Neural crest cell (in vitro differentiated cells): ENCODE data around the gene LAMTOR4. TPM values are rescaled to one million over a fixed set of nuclear protein-coding genes. Genes with fewer than 3 reads are reported as not detected.

ENCODE experiments used
- DNase-seq: peaks from one replicate; pipeline ENCODE4 v3.0.0; 2021; ENCODE audit warnings: low read depth, mixed read lengths, low spot score
- H3K27ac Mint-ChIP-seq: one replicate; pipeline ENCODE4 v1.8.0; 2021; ENCODE audit warnings: mild to moderate bottlenecking, mixed read lengths; ENCODE audit not compliant: unreplicated experiment
- H3K27me3 Mint-ChIP-seq: 2 replicates; pipeline ENCODE4 v1.8.0; 2021; ENCODE audit warnings: low read depth, mild to moderate bottlenecking, mixed read lengths
- H3K36me3 Mint-ChIP-seq: 2 replicates; pipeline ENCODE4 v1.8.0; 2021; ENCODE audit warnings: low read depth, mild to moderate bottlenecking, mixed read lengths
- H3K4me1 Mint-ChIP-seq: 2 replicates; pipeline ENCODE4 v1.8.0; 2021; ENCODE audit warnings: mixed read lengths
- H3K4me3 Mint-ChIP-seq: one replicate; pipeline ENCODE4 v1.8.0; 2021; ENCODE audit warnings: mild to moderate bottlenecking, mixed read lengths
- H3K9me3 Mint-ChIP-seq: 2 replicates; pipeline ENCODE4 v1.8.0; 2021; ENCODE audit warnings: mixed read lengths
- total RNA-seq: library from RNA; stranded (reverse); gene quantifications from 2 replicates; pipeline ENCODE4 v1.2.1, GENCODE V29; 2021
- TF ChIP-seq, protein P1 (sequence below): fragments of 200-600 bp; sonication (generic); conservative IDR thresholded peaks from 2 replicates; pipeline ENCODE4 v1.5.0; 2021; ENCODE audit warnings: antibody characterized with exemption, mild to moderate bottlenecking

Gene LAMTOR4
- total RNA-seq, 1 donor from 2014 or later = 134 TPM

DNA sequence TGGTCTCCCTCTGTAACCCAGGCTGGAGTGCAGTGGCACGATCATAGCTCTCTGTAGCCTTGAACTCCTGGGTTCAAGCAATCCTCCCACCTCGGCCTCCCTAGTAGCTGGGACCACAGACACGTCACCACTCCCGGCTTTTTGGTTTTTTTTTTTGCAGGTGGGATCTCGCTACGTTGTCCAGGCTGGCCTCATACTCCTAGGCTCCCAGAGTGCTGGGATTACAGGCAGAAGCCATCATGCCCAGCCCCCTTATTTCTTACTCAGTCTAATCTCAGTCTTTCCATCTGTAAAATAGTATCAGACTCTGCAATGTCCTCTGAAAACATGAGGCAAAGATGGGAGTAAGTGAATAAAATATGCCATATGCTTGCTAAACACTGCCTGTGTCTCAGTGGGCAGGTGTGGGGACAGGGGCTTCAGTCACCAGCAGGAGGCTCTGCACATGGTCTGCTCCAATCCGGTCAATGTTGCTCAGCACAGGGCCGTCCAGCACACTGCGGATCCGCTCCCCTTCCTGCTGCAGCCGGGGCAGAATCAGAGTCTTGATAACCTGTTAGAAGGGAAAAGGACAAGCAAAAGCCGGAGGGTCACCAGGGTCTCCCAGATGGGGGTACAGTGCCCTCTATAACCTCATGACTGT, 39.1 kb upstream of the LAMTOR4 start:
- Mint-ChIP-seq H3K27me3 (no peaks in the 10 kb centered on the region), H3K4me3 (peak overlapping the region; percentile 44), H3K4me1 (no peaks in the 10 kb centered on the region), H3K36me3 (peaks cover 6% of the 10 kb centered on the region), H3K9me3 (no peaks in the 10 kb centered on the region), H3K27ac (no peak overlapping the region)
- no peak for DNase-seq
- TF ChIP-seq, protein P1, sequence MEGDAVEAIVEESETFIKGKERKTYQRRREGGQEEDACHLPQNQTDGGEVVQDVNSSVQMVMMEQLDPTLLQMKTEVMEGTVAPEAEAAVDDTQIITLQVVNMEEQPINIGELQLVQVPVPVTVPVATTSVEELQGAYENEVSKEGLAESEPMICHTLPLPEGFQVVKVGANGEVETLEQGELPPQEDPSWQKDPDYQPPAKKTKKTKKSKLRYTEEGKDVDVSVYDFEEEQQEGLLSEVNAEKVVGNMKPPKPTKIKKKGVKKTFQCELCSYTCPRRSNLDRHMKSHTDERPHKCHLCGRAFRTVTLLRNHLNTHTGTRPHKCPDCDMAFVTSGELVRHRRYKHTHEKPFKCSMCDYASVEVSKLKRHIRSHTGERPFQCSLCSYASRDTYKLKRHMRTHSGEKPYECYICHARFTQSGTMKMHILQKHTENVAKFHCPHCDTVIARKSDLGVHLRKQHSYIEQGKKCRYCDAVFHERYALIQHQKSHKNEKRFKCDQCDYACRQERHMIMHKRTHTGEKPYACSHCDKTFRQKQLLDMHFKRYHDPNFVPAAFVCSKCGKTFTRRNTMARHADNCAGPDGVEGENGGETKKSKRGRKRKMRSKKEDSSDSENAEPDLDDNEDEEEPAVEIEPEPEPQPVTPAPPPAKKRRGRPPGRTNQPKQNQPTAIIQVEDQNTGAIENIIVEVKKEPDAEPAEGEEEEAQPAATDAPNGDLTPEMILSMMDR = peak; percentile 22

DNA sequence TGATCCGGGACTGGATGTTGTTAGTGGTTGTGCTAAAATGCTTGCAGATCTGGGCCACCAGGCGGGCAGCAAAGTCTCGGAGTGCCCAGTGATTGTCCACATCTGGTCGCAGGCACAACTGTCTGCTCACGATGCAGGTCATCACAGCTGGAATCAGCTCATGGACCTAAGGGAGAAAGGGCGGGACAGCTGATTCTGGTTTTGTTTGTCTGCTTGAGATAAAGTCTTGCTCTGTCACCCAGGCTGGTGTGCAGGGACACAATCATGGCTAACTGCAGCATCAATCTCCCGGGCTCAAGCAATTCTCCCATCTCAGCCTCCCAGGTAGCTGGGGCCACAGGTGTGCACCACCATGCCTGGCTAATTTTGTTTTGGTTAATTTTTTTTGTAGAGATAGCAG, 37.6 kb upstream of the LAMTOR4 start:
- no peak for DNase-seq
- H3K27me3 Mint-ChIP-seq = no peaks in the 10 kb centered on the region
- TF ChIP-seq, protein P1 = no peak
- no peaks in the 10 kb centered on the region for H3K4me1 Mint-ChIP-seq
- H3K36me3 Mint-ChIP-seq = peaks cover 9% of the 10 kb centered on the region
- H3K9me3 Mint-ChIP-seq = no peaks in the 10 kb centered on the region
- peak overlapping the region; percentile 35 for H3K4me3 Mint-ChIP-seq
- H3K27ac Mint-ChIP-seq = no peak overlapping the region

DNA sequence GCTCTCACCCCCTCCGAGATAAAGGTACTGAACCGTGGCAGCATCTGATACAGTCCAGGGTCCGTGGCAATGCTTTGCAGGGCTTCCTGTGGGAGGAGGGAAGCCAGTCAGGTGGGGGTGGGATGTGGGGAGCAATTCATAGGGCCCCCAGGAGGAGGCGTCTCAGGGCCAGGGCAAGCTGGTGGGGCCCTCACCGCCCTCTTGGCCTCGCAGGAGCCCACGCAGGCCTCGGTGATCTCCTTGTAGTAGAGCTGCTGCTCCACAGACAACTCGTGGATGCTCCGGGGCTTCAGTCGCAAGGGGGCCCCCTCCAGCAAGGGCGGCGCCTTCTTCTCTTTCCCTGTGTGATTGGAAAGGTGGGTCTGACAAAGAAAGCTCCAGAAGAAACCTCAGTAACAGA, 36.8 kb upstream of the LAMTOR4 start:
- DNase-seq = no peak
- H3K4me1 Mint-ChIP-seq = no peaks in the 10 kb centered on the region
- H3K4me3 Mint-ChIP-seq = peak overlapping the region; percentile 44
- no peak overlapping the region for H3K27ac Mint-ChIP-seq
- H3K9me3 Mint-ChIP-seq = no peaks in the 10 kb centered on the region
- TF ChIP-seq, protein P1 = no peak
- H3K27me3 Mint-ChIP-seq = no peaks in the 10 kb centered on the region
- peaks cover 8% of the 10 kb centered on the region for H3K36me3 Mint-ChIP-seq

DNA sequence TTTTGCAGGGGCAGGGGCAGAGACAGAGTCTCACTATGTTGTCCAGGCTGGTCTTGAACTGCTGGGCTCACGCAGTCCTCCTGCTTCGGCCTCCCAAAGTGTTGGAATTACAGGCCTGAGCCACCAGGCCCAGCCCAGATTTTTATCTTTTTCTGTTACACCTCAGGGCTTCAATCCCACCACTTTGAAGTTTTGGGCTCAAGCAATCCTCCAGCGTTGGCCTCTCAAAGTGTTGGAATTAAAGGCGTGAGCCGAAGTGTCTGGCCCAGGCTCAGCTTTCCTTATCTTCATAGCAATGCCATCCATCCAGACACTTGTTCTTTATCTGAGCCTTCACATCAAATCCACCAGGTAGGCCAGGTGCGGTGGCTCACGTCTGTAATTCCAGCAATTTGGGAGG, 33.7 kb upstream of the LAMTOR4 start:
- TF ChIP-seq, protein P1 = no peak
- Mint-ChIP-seq H3K9me3 (no peaks in the 10 kb centered on the region), H3K27ac (no peak overlapping the region), H3K4me3 (no peak overlapping the region), H3K4me1 (peaks cover 17% of the 10 kb centered on the region), H3K27me3 (no peaks in the 10 kb centered on the region), H3K36me3 (peaks cover 5% of the 10 kb centered on the region)
- no peak for DNase-seq

DNA sequence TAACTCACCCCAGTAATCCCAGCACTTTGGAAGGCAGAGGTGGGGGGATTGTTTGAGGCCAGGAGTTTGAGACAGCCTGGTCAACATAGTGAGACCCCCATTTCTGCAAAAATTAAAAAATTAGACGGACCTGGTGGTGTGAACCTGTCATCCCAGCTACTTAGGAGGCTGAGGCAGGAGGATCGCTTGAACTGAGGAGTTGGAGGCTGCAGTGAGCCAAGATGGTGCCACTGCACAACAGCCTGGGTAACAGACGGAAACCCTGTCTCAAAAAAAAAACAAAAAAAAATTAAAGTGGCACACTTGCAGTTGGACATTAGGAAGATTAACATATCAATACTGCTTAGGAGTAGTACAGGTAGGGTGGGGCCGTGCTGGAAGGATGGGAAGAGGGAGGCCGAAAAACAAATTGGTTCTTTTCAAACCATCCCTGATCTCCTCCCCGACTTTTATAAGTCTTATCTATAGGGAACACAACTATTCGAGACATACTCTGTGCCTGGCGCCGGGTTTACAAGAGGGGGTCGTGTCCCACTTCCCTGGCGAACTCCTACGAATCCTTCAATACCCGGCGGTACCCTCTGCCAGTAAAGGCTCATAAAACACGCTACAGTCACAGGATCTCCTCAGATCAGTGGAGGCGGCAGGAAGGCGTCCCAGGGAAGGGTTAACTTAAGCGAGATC, 30.2 kb upstream of the LAMTOR4 start:
- H3K4me3 Mint-ChIP-seq = peak overlapping the region; percentile 96
- H3K4me1 Mint-ChIP-seq = peaks cover 34% of the 10 kb centered on the region
- TF ChIP-seq, protein P1 = no peak
- DNase-seq = no peak
- H3K9me3 Mint-ChIP-seq = no peaks in the 10 kb centered on the region
- H3K27ac Mint-ChIP-seq = peak overlapping the region; percentile 100
- no peaks in the 10 kb centered on the region for H3K27me3 Mint-ChIP-seq
- peaks cover 2% of the 10 kb centered on the region for H3K36me3 Mint-ChIP-seq
